ENCODE measurements around the gene PLAGL2.

DNA sequence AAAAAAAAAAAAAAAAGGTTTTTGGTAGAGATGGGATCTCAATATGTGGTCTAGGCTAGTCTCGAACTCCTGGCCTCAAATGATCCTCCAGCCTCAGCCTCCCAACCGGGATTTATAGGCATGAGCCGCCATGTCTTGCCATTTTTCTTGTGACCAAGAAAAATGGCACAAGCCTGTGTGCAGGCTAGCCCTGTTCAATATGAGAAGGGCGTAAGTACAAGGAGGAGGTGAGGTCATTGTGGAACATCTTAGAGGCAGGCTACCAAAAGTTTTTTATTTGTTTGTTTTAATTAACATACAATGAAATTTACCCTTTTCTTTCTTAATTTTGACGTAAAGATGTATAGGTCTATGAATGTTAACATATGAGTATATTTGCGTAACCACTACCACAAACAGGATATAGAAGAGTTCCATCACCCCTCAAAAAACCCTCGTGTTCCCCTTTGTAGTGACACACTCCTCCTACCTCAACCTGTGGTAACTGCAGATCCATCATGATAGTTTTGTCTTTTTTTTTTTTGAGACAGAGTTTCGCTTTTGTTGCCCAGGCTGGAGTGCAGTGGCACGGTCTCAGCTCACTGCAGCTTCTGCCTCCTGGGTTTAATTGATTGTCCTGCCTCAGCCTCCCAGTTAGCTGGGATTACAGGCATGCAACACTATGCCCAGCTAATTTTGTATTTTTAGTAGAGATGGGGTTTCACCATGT lies 41.6 kb upstream of the PLAGL2 start:
- TF ChIP-seq CTCF (conservative IDR thresholded peaks at IDR 0.05; ENCODE audit: low read length) (no peak), EZH2phosphoT487 (IDR thresholded peaks at IDR 0.05; ENCODE audit: borderline replicate concordance) (no peak)
